PC-3 (cell line): ENCODE results near the gene LEKR1.

Source experiments
- EZH2 ChIP-seq: fragments of 300-600 bp; sonication (generic); IDR thresholded peaks from one replicate; pipeline ENCODE4 v1.6.1; 2017; ENCODE audit warnings: antibody characterized with exemption, mild to moderate bottlenecking, low read length; ENCODE audit not compliant: unreplicated experiment
- TF ChIP-seq, protein P1 (sequence below): fragments of 300-600 bp; sonication (generic); conservative IDR thresholded peaks from 2 replicates; pipeline ENCODE4 v1.5.1; 2017; ENCODE audit warnings: antibody characterized with exemption, low read depth, mild to moderate bottlenecking, low read length

DNA sequence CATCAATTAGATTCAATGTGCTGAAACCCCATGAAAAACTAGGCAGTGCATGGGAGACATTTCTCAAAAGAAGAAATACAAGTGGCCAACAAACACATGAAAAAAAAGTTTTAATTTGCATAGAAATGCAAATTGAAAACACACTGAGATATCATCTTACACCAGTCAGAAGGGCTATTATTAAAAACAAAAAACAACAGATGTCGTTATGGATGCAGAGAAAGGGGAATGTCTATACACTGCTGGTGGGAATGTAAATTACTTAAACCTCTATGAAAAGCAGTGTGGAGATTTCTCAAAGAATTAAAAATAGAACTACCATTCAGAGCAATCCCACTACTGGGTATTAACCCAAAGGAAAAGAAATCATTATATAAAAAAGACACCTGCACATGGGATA lies 235.1 kb downstream of the LEKR1 start:
- TF ChIP-seq, protein P1, sequence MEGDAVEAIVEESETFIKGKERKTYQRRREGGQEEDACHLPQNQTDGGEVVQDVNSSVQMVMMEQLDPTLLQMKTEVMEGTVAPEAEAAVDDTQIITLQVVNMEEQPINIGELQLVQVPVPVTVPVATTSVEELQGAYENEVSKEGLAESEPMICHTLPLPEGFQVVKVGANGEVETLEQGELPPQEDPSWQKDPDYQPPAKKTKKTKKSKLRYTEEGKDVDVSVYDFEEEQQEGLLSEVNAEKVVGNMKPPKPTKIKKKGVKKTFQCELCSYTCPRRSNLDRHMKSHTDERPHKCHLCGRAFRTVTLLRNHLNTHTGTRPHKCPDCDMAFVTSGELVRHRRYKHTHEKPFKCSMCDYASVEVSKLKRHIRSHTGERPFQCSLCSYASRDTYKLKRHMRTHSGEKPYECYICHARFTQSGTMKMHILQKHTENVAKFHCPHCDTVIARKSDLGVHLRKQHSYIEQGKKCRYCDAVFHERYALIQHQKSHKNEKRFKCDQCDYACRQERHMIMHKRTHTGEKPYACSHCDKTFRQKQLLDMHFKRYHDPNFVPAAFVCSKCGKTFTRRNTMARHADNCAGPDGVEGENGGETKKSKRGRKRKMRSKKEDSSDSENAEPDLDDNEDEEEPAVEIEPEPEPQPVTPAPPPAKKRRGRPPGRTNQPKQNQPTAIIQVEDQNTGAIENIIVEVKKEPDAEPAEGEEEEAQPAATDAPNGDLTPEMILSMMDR = no peak
- TF ChIP-seq EZH2 = no peak
